Activated CD4-positive, CD25-positive, alpha-beta regulatory T cell treated with anti-CD3 and anti-CD28 coated beads, Interleukin-2, amount 50 U/mL, for 16 hours (primary cell): ENCODE measurements around the gene GNPTG.

Source experiments
- DNase-seq: peaks from one replicate; pipeline ENCODE4 v3.0.0-alpha.2; 2020; ENCODE audit warnings: low read depth, low spot score

GNPTG gene

GRCh38 chr16:1333854-1334700 lies 17.7 kb upstream of the GNPTG start:
- no peak for DNase-seq

GRCh38 chr16:1334739-1335138 lies 17.0 kb upstream of the GNPTG start:
- no peak for DNase-seq

- no peak for DNase-seq
Observed at GRCh38 chr16:1335211-1335971, 16.3 kb upstream of the GNPTG start.

- DNase-seq, result no peak
Observed at GRCh38 chr16:1335996-1336395, 15.7 kb upstream of the GNPTG start.

GRCh38 chr16:1336619-1337018 lies 15.1 kb upstream of the GNPTG start:
- no peak for DNase-seq

GRCh38 chr16:1337486-1337885 lies 14.2 kb upstream of the GNPTG start:
- no peak for DNase-seq

- DNase-seq, result no peak
Observed at GRCh38 chr16:1338119-1338730, 13.5 kb upstream of the GNPTG start.

GRCh38 chr16:1338855-1339675 lies 12.7 kb upstream of the GNPTG start:
- DNase-seq, result no peak

- no peak for DNase-seq
Observed at GRCh38 chr16:1340730-1341494, 10.8 kb upstream of the GNPTG start.

- no peak for DNase-seq
Observed at GRCh38 chr16:1341495-1342420, 10.0 kb upstream of the GNPTG start.

- peak; percentile 85 for DNase-seq
Observed at GRCh38 chr16:1342526-1343427, 9.0 kb upstream of the GNPTG start.

- DNase-seq, result no peak
Observed at GRCh38 chr16:1343428-1344242, 8.1 kb upstream of the GNPTG start.

- DNase-seq, result no peak
Observed at GRCh38 chr16:1344499-1344898, 7.2 kb upstream of the GNPTG start.

- DNase-seq, result no peak
Observed at GRCh38 chr16:1345087-1345486, 6.6 kb upstream of the GNPTG start.

GRCh38 chr16:1345651-1346421 lies 5.9 kb upstream of the GNPTG start:
- no peak for DNase-seq

- no peak for DNase-seq
Observed at GRCh38 chr16:1346422-1347285, 5.1 kb upstream of the GNPTG start.
